HepG2 (cell line): ENCODE results near the gene SKI. TPM values are rescaled to one million over a fixed set of nuclear protein-coding genes. Genes with fewer than 3 reads are reported as not detected.

Experiments used
- CBX5 ChIP-seq: sonication (generic); formaldehyde crosslinking; IDR thresholded peaks from 2 replicates; pipeline ENCODE4 v1.4.0; 2020; ENCODE audit warnings: missing genetic modification reagents, borderline replicate concordance
- CREB1 ChIP-seq, 2 experiments: fragments of 450-650 bp in 1 of 2; IDR thresholded peaks; 2 replicates each; pipeline ENCODE4 v1.6.1; 2016 to 2017; ENCODE audit warnings: control low read depth in 1 of 2, mild to moderate bottlenecking in 1 of 2, missing compliant biosample characterization in 1 of 2, missing genetic modification characterization in 1 of 2
- DMAP1 ChIP-seq: IDR thresholded peaks from 2 replicates; pipeline ENCODE4 v1.6.1; 2016
- GFI1 ChIP-seq: sonication (generic); formaldehyde crosslinking; IDR thresholded peaks from 2 replicates; pipeline ENCODE4 v1.5.0; 2020; ENCODE audit warnings: missing genetic modification reagents, mild to moderate bottlenecking, borderline replicate concordance
- MXD4 ChIP-seq: IDR thresholded peaks from 2 replicates; pipeline ENCODE4 v1.6.1; 2016; ENCODE audit warnings: mild to moderate bottlenecking, missing biosample characterization, missing genetic modification reagents
- MXI1 ChIP-seq: IDR thresholded peaks from 3 replicates; pipeline ENCODE4 v1.6.1; 2012; ENCODE audit warnings: low read depth, low read length, inconsistent platforms, borderline replicate concordance
- SIN3A ChIP-seq: IDR thresholded peaks from 2 replicates; pipeline ENCODE4 v1.6.1; 2011; ENCODE audit warnings: low read depth, mild to moderate bottlenecking, control low read depth, low read length, borderline replicate concordance
- SOX13 ChIP-seq, 3 experiments: fragments of 450-650 bp in 1 of 3; sonication (generic) in 1 of 3; formaldehyde crosslinking in 1 of 3; IDR thresholded peaks in 2 of 3; conservative IDR thresholded peaks in 1 of 3; 2 replicates each; pipeline versions ENCODE4 v1.5.0 to v1.6.1; 2016 to 2020; ENCODE audit warnings: antibody characterized with exemption in 1 of 3, mild to moderate bottlenecking in 1 of 3, missing compliant biosample characterization in 1 of 3, missing genetic modification reagents in 1 of 3, moderate library complexity in 1 of 3
- THAP11 ChIP-seq: IDR thresholded peaks from 2 replicates; pipeline ENCODE4 v1.6.1; 2016; ENCODE audit warnings: missing biosample characterization, missing genetic modification reagents
- ZNF225 ChIP-seq: sonication (generic); formaldehyde crosslinking; IDR thresholded peaks from 2 replicates; pipeline ENCODE4 v1.4.0; 2020; ENCODE audit warnings: mild to moderate bottlenecking, missing genetic modification reagents
- ZNF331 ChIP-seq: sonication (generic); formaldehyde crosslinking; IDR thresholded peaks from 2 replicates; pipeline ENCODE4 v1.4.0; 2020; ENCODE audit warnings: missing genetic modification reagents
- ZNF441 ChIP-seq: sonication (generic); formaldehyde crosslinking; IDR thresholded peaks from 2 replicates; pipeline ENCODE4 v1.7.0; 2021; ENCODE audit warnings: missing genetic modification reagents, borderline replicate concordance
- ZNF629 ChIP-seq: sonication (generic); formaldehyde crosslinking; conservative IDR thresholded peaks from 2 replicates; pipeline ENCODE4 v1.5.0; 2020; ENCODE audit warnings: missing genetic modification reagents
- ZNF761 ChIP-seq: sonication (generic); formaldehyde crosslinking; conservative IDR thresholded peaks from 2 replicates; pipeline ENCODE4 v1.4.0; 2020; ENCODE audit warnings: mild to moderate bottlenecking, missing genetic modification reagents
- ZNF792 ChIP-seq: IDR thresholded peaks from 2 replicates; pipeline ENCODE4 v1.6.1; 2016
- ZNF816 ChIP-seq: sonication (generic); formaldehyde crosslinking; IDR thresholded peaks from 2 replicates; pipeline ENCODE4 v1.8.0; 2022; ENCODE audit warnings: missing genetic modification reagents, mild to moderate bottlenecking, borderline replicate concordance
- polyA plus RNA-seq, 8 experiments: library from polyadenylated mRNA; depleted of rRNA in 3 of 8; stranded (reverse) in 7 of 8; unstranded in 1 of 8; fragments of >200 nt; fragmentation: Illumina TruSeq in 4 of 8; extraction: Trizol in 4 of 8; gene quantifications; 2 replicates each; pipeline versions ENCODE4 v1.2.1 to v1.2.3, GENCODE V29; 2011 to 2016; ENCODE audit warnings: low read depth in 4 of 8, missing spikeins in 1 of 8, mixed read lengths in 1 of 8; ENCODE audit not compliant: insufficient read depth in 1 of 8
- total RNA-seq, 5 experiments: library from RNA; depleted of rRNA; stranded (reverse); fragments of >200 nt; fragmentation: Illumina TruSeq; extraction: Trizol; gene quantifications; 2 replicates each; pipeline ENCODE4 v1.2.3, GENCODE V29; 2016; ENCODE audit warnings: low read depth in 1 of 5
- TF ChIP-seq, protein P1 (sequence below), 2 experiments: sonication (generic) in 1 of 2; formaldehyde crosslinking in 1 of 2; IDR thresholded peaks; 2 replicates each; pipeline versions ENCODE4 v1.4.0 to v1.6.1; 2018 to 2020; ENCODE audit warnings: missing genetic modification reagents in 2 of 2, borderline replicate concordance in 1 of 2, low read depth in 1 of 2, mild to moderate bottlenecking in 1 of 2, missing biosample characterization in 1 of 2
- TF ChIP-seq, protein P2 (sequence below): sonication (generic); formaldehyde crosslinking; IDR thresholded peaks from 2 replicates; pipeline ENCODE4 v1.4.0; 2020; ENCODE audit warnings: mild to moderate bottlenecking, missing genetic modification reagents
- TF ChIP-seq, protein P3 (sequence below): sonication (generic); formaldehyde crosslinking; IDR thresholded peaks from 2 replicates; pipeline ENCODE4 v1.9.0; 2022; ENCODE audit warnings: low read depth, missing genetic modification reagents

SKI gene
- total and polyA plus RNA-seq, 2 of the 13 experiments (the other 11 are each of a cell fraction or from before 2014, with no cell fraction given), result 4.7 to 6.9 TPM

DNA sequence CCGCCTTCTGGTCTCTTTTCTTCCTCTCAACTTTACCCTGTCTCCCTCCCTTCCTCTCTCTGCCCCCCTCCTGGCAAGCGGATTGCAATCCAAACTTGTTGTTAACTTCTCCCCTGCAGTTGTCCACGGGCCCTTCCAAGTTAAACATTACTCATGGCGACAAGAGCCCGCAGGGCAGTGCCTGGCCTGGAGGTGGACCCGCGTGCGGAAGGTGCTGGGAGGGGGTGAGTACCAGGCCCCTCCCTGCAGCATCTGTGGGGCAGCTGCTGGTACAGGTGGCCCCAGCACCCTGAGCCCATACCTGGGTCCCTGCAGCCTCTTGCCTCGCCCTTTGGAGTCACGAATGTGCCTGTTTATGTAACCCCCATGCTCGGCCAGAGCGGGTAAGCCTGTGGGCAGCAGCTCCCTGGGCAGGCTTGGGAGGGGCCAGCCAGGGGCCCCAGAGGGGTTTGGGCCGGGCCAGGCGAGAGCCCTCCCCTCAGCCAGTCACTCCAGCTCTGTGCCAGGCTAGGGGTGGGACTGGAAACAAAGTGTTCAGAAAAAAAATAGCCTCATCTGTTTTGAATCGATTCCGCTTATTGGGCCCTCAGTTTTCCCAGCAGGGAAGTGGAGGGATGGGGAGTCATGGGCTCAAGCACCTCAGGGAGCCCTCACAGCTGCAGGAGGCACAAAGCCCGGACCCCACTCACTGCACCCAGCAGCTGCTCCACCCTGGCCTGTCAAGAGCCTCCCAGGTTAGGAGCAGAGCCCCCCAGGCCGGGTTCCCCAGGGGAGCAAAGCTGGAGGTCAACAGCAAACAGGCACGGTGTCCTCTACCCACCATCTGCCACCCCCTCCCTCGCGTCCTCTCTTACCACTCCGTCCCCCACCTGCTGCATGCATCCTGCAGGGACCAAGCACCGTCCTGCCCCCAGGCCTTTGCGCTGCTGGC, 19.5 kb upstream of the SKI start (continued):
- TF ChIP-seq SOX13 (IDR thresholded peaks at IDR 0.05) (no peak), SOX13 (CRISPR knock-in tag; conservative IDR thresholded peaks at IDR 0.05 in 1 of 2, IDR thresholded peaks at IDR 0.05 in 1 of 2) (0 out of 4 replicates have a peak, but pooled peaks of 1 of the 2 experiments have one; percentile 16), THAP11 (CRISPR knock-in tag) (0 out of 2 replicates have a peak, but pooled peaks have one; percentile 18), DMAP1 (CRISPR knock-in tag) (peak; percentile 45; the same call in 1 of the 2 replicates), SIN3A (peak; percentile 60; the same call in 1 of the 2 replicates), ZNF629 (CRISPR knock-in tag) (peak; percentile 73), GFI1 (CRISPR knock-in tag) (peak; percentile 47; the same call in 1 of the 2 replicates), ZNF441 (CRISPR knock-in tag) (peak; percentile 96), ZNF331 (CRISPR knock-in tag) (no peak), ZNF816 (CRISPR knock-in tag) (no peak), ZNF225 (CRISPR knock-in tag) (no peak), MXI1 (peak; percentile 50; the same call in 1 of the 3 replicates), CBX5 (CRISPR knock-in tag) (peak; percentile 47; the same call in 1 of the 2 replicates), MXD4 (no peak), ZNF792 (CRISPR knock-in tag) (peak; percentile 22; the same call in 1 of the 2 replicates), ZNF761 (CRISPR knock-in tag) (no peak; the same call in 1 of the 2 replicates), CREB1 (IDR thresholded peaks at IDR 0.05) (no peak), CREB1 (CRISPR knock-in tag; IDR thresholded peaks at IDR 0.05) (peak; percentile 50; the same call in 1 of the 2 replicates)
- TF ChIP-seq, protein P1, sequence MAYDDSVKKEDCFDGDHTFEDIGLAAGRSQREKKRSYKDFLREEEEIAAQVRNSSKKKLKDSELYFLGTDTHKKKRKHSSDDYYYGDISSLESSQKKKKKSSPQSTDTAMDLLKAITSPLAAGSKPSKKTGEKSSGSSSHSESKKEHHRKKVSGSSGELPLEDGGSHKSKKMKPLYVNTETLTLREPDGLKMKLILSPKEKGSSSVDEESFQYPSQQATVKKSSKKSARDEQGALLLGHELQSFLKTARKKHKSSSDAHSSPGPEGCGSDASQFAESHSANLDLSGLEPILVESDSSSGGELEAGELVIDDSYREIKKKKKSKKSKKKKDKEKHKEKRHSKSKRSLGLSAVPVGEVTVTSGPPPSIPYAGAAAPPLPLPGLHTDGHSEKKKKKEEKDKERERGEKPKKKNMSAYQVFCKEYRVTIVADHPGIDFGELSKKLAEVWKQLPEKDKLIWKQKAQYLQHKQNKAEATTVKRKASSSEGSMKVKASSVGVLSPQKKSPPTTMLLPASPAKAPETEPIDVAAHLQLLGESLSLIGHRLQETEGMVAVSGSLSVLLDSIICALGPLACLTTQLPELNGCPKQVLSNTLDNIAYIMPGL (CRISPR knock-in tag; IDR thresholded peaks at IDR 0.05; ENCODE audit: borderline replicate concordance in 1 of 2, low read depth in 1 of 2), result peak in 1 of 2 experiments; percentile 34; a peak in 2 of 4 replicates
- TF ChIP-seq, protein P2, sequence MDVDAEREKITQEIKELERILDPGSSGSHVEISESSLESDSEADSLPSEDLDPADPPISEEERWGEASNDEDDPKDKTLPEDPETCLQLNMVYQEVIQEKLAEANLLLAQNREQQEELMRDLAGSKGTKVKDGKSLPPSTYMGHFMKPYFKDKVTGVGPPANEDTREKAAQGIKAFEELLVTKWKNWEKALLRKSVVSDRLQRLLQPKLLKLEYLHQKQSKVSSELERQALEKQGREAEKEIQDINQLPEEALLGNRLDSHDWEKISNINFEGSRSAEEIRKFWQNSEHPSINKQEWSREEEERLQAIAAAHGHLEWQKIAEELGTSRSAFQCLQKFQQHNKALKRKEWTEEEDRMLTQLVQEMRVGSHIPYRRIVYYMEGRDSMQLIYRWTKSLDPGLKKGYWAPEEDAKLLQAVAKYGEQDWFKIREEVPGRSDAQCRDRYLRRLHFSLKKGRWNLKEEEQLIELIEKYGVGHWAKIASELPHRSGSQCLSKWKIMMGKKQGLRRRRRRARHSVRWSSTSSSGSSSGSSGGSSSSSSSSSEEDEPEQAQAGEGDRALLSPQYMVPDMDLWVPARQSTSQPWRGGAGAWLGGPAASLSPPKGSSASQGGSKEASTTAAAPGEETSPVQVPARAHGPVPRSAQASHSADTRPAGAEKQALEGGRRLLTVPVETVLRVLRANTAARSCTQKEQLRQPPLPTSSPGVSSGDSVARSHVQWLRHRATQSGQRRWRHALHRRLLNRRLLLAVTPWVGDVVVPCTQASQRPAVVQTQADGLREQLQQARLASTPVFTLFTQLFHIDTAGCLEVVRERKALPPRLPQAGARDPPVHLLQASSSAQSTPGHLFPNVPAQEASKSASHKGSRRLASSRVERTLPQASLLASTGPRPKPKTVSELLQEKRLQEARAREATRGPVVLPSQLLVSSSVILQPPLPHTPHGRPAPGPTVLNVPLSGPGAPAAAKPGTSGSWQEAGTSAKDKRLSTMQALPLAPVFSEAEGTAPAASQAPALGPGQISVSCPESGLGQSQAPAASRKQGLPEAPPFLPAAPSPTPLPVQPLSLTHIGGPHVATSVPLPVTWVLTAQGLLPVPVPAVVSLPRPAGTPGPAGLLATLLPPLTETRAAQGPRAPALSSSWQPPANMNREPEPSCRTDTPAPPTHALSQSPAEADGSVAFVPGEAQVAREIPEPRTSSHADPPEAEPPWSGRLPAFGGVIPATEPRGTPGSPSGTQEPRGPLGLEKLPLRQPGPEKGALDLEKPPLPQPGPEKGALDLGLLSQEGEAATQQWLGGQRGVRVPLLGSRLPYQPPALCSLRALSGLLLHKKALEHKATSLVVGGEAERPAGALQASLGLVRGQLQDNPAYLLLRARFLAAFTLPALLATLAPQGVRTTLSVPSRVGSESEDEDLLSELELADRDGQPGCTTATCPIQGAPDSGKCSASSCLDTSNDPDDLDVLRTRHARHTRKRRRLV, result peak; percentile 79
- TF ChIP-seq, protein P3, sequence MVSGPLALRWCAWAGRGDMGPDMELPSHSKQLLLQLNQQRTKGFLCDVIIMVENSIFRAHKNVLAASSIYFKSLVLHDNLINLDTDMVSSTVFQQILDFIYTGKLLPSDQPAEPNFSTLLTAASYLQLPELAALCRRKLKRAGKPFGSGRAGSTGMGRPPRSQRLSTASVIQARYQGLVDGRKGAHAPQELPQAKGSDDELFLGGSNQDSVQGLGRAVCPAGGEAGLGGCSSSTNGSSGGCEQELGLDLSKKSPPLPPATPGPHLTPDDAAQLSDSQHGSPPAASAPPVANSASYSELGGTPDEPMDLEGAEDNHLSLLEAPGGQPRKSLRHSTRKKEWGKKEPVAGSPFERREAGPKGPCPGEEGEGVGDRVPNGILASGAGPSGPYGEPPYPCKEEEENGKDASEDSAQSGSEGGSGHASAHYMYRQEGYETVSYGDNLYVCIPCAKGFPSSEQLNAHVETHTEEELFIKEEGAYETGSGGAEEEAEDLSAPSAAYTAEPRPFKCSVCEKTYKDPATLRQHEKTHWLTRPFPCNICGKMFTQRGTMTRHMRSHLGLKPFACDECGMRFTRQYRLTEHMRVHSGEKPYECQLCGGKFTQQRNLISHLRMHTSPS (CRISPR knock-in tag), result peak; percentile 75; the same call in 1 of the 2 replicates
